K562 (cell line): ENCODE results near the gene DDRGK1. TPM values are rescaled to one million over a fixed set of nuclear protein-coding genes. Genes with fewer than 3 reads are reported as not detected.
A peak's percentile ranks its signal among the peaks of the same experiment; 100 is the strongest.

ENCODE experiments used
- BRCA1 ChIP-seq, 2 experiments: fragments of 450-650 bp in 1 of 2; sonication (generic) in 1 of 2; formaldehyde crosslinking in 1 of 2; IDR thresholded peaks; 2 replicates each; pipeline versions ENCODE4 v1.5.0 to v1.6.1; 2017 to 2020; ENCODE audit warnings: mild to moderate bottlenecking in 1 of 2, missing genetic modification reagents in 1 of 2
- CEBPZ ChIP-seq: fragments of 150-350 bp; IDR thresholded peaks from 2 replicates; pipeline ENCODE4 v1.6.1; 2014; ENCODE audit warnings: low read depth, mild to moderate bottlenecking, low read length, borderline replicate concordance
- CREBBP ChIP-seq: IDR thresholded peaks from one replicate; pipeline ENCODE4 v1.6.1; 2012; ENCODE audit warnings: low read depth, mild to moderate bottlenecking, control low read depth, inconsistent platforms, low read length
- DNMT1 ChIP-seq: fragments of 450-650 bp; IDR thresholded peaks from 2 replicates; pipeline ENCODE4 v1.6.1; 2016; ENCODE audit warnings: antibody characterized with exemption, mild to moderate bottlenecking
- FOXK1 ChIP-seq: sonication (generic); formaldehyde crosslinking; IDR thresholded peaks from 2 replicates; pipeline ENCODE4 v1.8.0; 2022; ENCODE audit warnings: missing genetic modification reagents, mild to moderate bottlenecking, borderline replicate concordance
- MED1 ChIP-seq: sonication (generic); formaldehyde crosslinking; IDR thresholded peaks from 2 replicates; pipeline ENCODE4 v1.8.1; 2023; ENCODE audit warnings: missing genetic modification reagents, borderline replicate concordance
- NFATC3 ChIP-seq: fragments of 450-650 bp; IDR thresholded peaks from 2 replicates; pipeline ENCODE4 v1.6.1; 2017; ENCODE audit warnings: mild to moderate bottlenecking
- NFE2L1 ChIP-seq: fragments of 450-650 bp; IDR thresholded peaks from 2 replicates; pipeline ENCODE4 v1.6.1; 2016; ENCODE audit warnings: missing genetic modification characterization, low read depth, mild to moderate bottlenecking, missing compliant biosample characterization, moderate library complexity, borderline replicate concordance
- PPARD ChIP-seq: fragments of 250-450 bp; sonication (Bioruptor Pico); IDR thresholded peaks from 2 replicates; pipeline ENCODE4 v1.8.0; 2022; ENCODE audit warnings: inconsistent platforms, mild to moderate bottlenecking, moderate library complexity
- PYGO2 ChIP-seq: fragments of 450-650 bp; IDR thresholded peaks from 2 replicates; pipeline ENCODE4 v1.6.1; 2016; ENCODE audit warnings: mild to moderate bottlenecking, missing genetic modification characterization, moderate library complexity, missing compliant biosample characterization
- RFX1 ChIP-seq: fragments of 450-650 bp; IDR thresholded peaks from 2 replicates; pipeline ENCODE4 v1.6.1; 2016; ENCODE audit warnings: mild to moderate bottlenecking, moderate library complexity
- SRSF1 ChIP-seq: fragments of 200-400 bp; formaldehyde crosslinking; IDR thresholded peaks from 2 replicates; pipeline ENCODE4 v1.6.1; 2017; ENCODE audit warnings: mild to moderate bottlenecking, low read depth, low read length, moderate library complexity
- STAG1 ChIP-seq: sonication (generic); formaldehyde crosslinking; IDR thresholded peaks from 2 replicates; pipeline ENCODE4 v1.5.0; 2020; ENCODE audit warnings: missing genetic modification reagents, borderline replicate concordance
- ZNF140 ChIP-seq: fragments of 250-450 bp; sonication (Bioruptor Pico); IDR thresholded peaks from 2 replicates; pipeline ENCODE4 v1.8.0; 2021; ENCODE audit warnings: moderate library complexity, mild to moderate bottlenecking, inconsistent platforms
- ZNF384 ChIP-seq: IDR thresholded peaks from 2 replicates; pipeline ENCODE4 v1.6.1; 2012; ENCODE audit warnings: low read depth, low read length, improper control_type of control experiment
- polyA plus RNA-seq, 8 experiments: library from polyadenylated mRNA; depleted of rRNA in 4 of 8; stranded (reverse) in 5 of 8; unstranded in 3 of 8; fragments of >200 nt; fragmentation: Nextera tagmentation in 2 of 8; fragmentation: Illumina TruSeq in 1 of 8; extraction: Ambion mirVana in 2 of 8; extraction: Trizol in 1 of 8; gene quantifications; 2 replicates each; pipeline versions ENCODE4 v1.2.1 to v1.2.3, GENCODE V29; 2011 to 2014; ENCODE audit warnings: inconsistent platforms in 1 of 8, missing spikeins in 1 of 8
- total RNA-seq, 7 experiments: library from RNA; depleted of rRNA in 6 of 7; stranded (reverse); fragments of >200 nt in 6 of 7; fragmentation: Illumina TruSeq in 2 of 7; extraction: Trizol in 2 of 7; gene quantifications; 2 replicates each; pipeline versions ENCODE4 v1.2.1 to v1.2.3, GENCODE V29; 2011 to 2021; ENCODE audit warnings: low replicate concordance in 1 of 7
- TF ChIP-seq, protein P1 (sequence below): sonication (generic); formaldehyde crosslinking; IDR thresholded peaks from 2 replicates; pipeline ENCODE4 v1.8.1; 2023; ENCODE audit warnings: mild to moderate bottlenecking, missing genetic modification reagents
- TF ChIP-seq, protein P2 (sequence below): fragments of 450-650 bp; IDR thresholded peaks from 2 replicates; pipeline ENCODE4 v1.6.1; 2016; ENCODE audit warnings: mild to moderate bottlenecking
- TF ChIP-seq, protein P3 (sequence below): fragments of 250-450 bp; sonication (Bioruptor Pico); IDR thresholded peaks from 2 replicates; pipeline ENCODE4 v1.5.0; 2022; ENCODE audit warnings: mild to moderate bottlenecking

DDRGK1 gene
- total and polyA plus RNA-seq, 9 of the 15 experiments (the other 6 are each of a cell fraction or from before 2014, with no cell fraction given): 2.3 to 54.4 (median 29.1) TPM

- TF ChIP-seq CEBPZ (no peak), MED1 (no peak), STAG1 (peak; percentile 55; the same call in 1 of the 2 replicates), PPARD (CRISPR knock-in tag) (no peak), BRCA1 (IDR thresholded peaks at IDR 0.05) (no peak), BRCA1 (CRISPR knock-in tag; IDR thresholded peaks at IDR 0.05) (no peak), ZNF384 (no peak), DNMT1 (no peak), ZNF140 (CRISPR knock-in tag) (no peak), NFATC3 (no peak), NFE2L1 (tag) (no peak), PYGO2 (tag) (no peak), CREBBP (no peak), RFX1 (no peak), FOXK1 (CRISPR knock-in tag) (0 out of 2 replicates have a peak, but pooled peaks have one; percentile 51), SRSF1 (no peak)
- TF ChIP-seq, protein P1, sequence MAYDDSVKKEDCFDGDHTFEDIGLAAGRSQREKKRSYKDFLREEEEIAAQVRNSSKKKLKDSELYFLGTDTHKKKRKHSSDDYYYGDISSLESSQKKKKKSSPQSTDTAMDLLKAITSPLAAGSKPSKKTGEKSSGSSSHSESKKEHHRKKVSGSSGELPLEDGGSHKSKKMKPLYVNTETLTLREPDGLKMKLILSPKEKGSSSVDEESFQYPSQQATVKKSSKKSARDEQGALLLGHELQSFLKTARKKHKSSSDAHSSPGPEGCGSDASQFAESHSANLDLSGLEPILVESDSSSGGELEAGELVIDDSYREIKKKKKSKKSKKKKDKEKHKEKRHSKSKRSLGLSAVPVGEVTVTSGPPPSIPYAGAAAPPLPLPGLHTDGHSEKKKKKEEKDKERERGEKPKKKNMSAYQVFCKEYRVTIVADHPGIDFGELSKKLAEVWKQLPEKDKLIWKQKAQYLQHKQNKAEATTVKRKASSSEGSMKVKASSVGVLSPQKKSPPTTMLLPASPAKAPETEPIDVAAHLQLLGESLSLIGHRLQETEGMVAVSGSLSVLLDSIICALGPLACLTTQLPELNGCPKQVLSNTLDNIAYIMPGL (CRISPR knock-in tag): no peak
- TF ChIP-seq, protein P2, sequence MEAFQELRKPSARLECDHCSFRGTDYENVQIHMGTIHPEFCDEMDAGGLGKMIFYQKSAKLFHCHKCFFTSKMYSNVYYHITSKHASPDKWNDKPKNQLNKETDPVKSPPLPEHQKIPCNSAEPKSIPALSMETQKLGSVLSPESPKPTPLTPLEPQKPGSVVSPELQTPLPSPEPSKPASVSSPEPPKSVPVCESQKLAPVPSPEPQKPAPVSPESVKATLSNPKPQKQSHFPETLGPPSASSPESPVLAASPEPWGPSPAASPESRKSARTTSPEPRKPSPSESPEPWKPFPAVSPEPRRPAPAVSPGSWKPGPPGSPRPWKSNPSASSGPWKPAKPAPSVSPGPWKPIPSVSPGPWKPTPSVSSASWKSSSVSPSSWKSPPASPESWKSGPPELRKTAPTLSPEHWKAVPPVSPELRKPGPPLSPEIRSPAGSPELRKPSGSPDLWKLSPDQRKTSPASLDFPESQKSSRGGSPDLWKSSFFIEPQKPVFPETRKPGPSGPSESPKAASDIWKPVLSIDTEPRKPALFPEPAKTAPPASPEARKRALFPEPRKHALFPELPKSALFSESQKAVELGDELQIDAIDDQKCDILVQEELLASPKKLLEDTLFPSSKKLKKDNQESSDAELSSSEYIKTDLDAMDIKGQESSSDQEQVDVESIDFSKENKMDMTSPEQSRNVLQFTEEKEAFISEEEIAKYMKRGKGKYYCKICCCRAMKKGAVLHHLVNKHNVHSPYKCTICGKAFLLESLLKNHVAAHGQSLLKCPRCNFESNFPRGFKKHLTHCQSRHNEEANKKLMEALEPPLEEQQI: no peak
- TF ChIP-seq, protein P3, sequence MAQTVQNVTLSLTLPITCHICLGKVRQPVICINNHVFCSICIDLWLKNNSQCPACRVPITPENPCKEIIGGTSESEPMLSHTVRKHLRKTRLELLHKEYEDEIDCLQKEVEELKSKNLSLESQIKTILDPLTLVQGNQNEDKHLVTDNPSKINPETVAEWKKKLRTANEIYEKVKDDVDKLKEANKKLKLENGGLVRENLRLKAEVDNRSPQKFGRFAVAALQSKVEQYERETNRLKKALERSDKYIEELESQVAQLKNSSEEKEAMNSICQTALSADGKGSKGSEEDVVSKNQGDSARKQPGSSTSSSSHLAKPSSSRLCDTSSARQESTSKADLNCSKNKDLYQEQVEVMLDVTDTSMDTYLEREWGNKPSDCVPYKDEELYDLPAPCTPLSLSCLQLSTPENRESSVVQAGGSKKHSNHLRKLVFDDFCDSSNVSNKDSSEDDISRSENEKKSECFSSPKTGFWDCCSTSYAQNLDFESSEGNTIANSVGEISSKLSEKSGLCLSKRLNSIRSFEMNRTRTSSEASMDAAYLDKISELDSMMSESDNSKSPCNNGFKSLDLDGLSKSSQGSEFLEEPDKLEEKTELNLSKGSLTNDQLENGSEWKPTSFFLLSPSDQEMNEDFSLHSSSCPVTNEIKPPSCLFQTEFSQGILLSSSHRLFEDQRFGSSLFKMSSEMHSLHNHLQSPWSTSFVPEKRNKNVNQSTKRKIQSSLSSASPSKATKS: no peak
These were observed 14.0 kb upstream of the DDRGK1 start (continued) for GRCh38 chr20:3218307-3218988.
